K562 (cell line): ENCODE measurements around the gene SERPIND1. TPM values are rescaled to one million over a fixed set of nuclear protein-coding genes. Genes with fewer than 3 reads are reported as not detected.

Experiments used
- ARNT ChIP-seq, 2 experiments: fragments of 450-650 bp; IDR thresholded peaks; 2 replicates each; pipeline ENCODE4 v1.6.1; 2016; ENCODE audit warnings: mild to moderate bottlenecking in 1 of 2
- CHD2 ChIP-seq: IDR thresholded peaks from 2 replicates; pipeline ENCODE4 v1.6.1; 2011; ENCODE audit warnings: low read depth, low read length
- EGR1 ChIP-seq: fragments of 450-650 bp; conservative IDR thresholded peaks from 2 replicates; pipeline ENCODE4 v1.6.1; 2017; ENCODE audit warnings: mild to moderate bottlenecking
- ELF1 ChIP-seq: fragments of 200-800 bp; sonication (Bioruptor generic); IDR thresholded peaks from 2 replicates; pipeline ENCODE4 v1.6.1; 2016; ENCODE audit warnings: missing genetic modification characterization, missing compliant biosample characterization
- ETV5 ChIP-seq: sonication (generic); formaldehyde crosslinking; IDR thresholded peaks from 2 replicates; pipeline ENCODE4 v1.4.0; 2020; ENCODE audit warnings: low read depth, mild to moderate bottlenecking, missing genetic modification reagents
- FOXK1 ChIP-seq: sonication (generic); formaldehyde crosslinking; IDR thresholded peaks from 2 replicates; pipeline ENCODE4 v1.8.0; 2022; ENCODE audit warnings: missing genetic modification reagents, mild to moderate bottlenecking, borderline replicate concordance
- IFI16 ChIP-seq: fragments of 250-450 bp; sonication (Bioruptor Pico); IDR thresholded peaks from 2 replicates; pipeline ENCODE4 v2.1.2; 2022; ENCODE audit warnings: mild to moderate bottlenecking, inconsistent platforms
- IRF2 ChIP-seq: sonication (generic); formaldehyde crosslinking; IDR thresholded peaks from 2 replicates; pipeline ENCODE4 v1.8.1; 2022; ENCODE audit warnings: mild to moderate bottlenecking, missing genetic modification reagents
- MCM7 ChIP-seq, 2 experiments: fragments of 450-650 bp; IDR thresholded peaks; 2 replicates each; pipeline ENCODE4 v1.6.1; 2016 to 2018
- NFE2L1 ChIP-seq: fragments of 450-650 bp; IDR thresholded peaks from 2 replicates; pipeline ENCODE4 v1.6.1; 2016; ENCODE audit warnings: missing genetic modification characterization, low read depth, mild to moderate bottlenecking, missing compliant biosample characterization, moderate library complexity, borderline replicate concordance
- POLR2G ChIP-seq: fragments of 200-400 bp; formaldehyde crosslinking; IDR thresholded peaks from 2 replicates; pipeline ENCODE4 v1.6.1; 2017; ENCODE audit warnings: low read depth, mild to moderate bottlenecking, antibody characterized with exemption, low read length, moderate library complexity
- RAD51 ChIP-seq: fragments of 450-650 bp; IDR thresholded peaks from 2 replicates; pipeline ENCODE4 v1.7.1; 2016; ENCODE audit warnings: low read depth, mild to moderate bottlenecking, borderline replicate concordance
- RFX5 ChIP-seq: IDR thresholded peaks from 2 replicates; pipeline ENCODE4 v1.6.1; 2011; ENCODE audit warnings: low read depth, mild to moderate bottlenecking, improper control_type of control experiment, low read length
- SRSF3 ChIP-seq: fragments of 200-400 bp; formaldehyde crosslinking; IDR thresholded peaks from 2 replicates; pipeline ENCODE4 v1.6.1; 2016; ENCODE audit warnings: mild to moderate bottlenecking, low read length, moderate library complexity; ENCODE audit not compliant: insufficient read depth
- THRB ChIP-seq: fragments of 450-650 bp; formaldehyde crosslinking; conservative IDR thresholded peaks from 2 replicates; pipeline ENCODE4 v1.4.0; 2022; ENCODE audit warnings: mild to moderate bottlenecking, missing genetic modification characterization
- YY1 ChIP-seq, 3 experiments: IDR thresholded peaks; 2 replicates each; pipeline ENCODE4 v1.6.1; 2011; ENCODE audit warnings: low read length in 2 of 3, mild to moderate bottlenecking in 2 of 3, moderate library complexity in 2 of 3, borderline replicate concordance in 1 of 3, control low read depth in 1 of 3, low read depth in 1 of 3; ENCODE audit not compliant: insufficient read depth in 3 of 3, insufficient replicate concordance in 2 of 3, control insufficient read depth in 1 of 3, insufficient read length in 1 of 3; ENCODE audit errors: extremely low read depth in 1 of 3
- ZBTB9 ChIP-seq: fragments of 450-650 bp; formaldehyde crosslinking; IDR thresholded peaks from 2 replicates; pipeline ENCODE4 v1.4.0; 2020; ENCODE audit warnings: mild to moderate bottlenecking, moderate library complexity
- ZC3H4 ChIP-seq: sonication (generic); formaldehyde crosslinking; IDR thresholded peaks from 2 replicates; pipeline ENCODE4 v1.9.0; 2021; ENCODE audit warnings: missing genetic modification reagents, borderline replicate concordance
- ZNF444 ChIP-seq: fragments of 250-450 bp; sonication (Bioruptor Pico); IDR thresholded peaks from 2 replicates; pipeline ENCODE4 v1.4.0; 2020; ENCODE audit warnings: mild to moderate bottlenecking, moderate library complexity
- polyA plus RNA-seq, 8 experiments: library from polyadenylated mRNA; depleted of rRNA in 4 of 8; stranded (reverse) in 5 of 8; unstranded in 3 of 8; fragments of >200 nt; fragmentation: Nextera tagmentation in 2 of 8; fragmentation: Illumina TruSeq in 1 of 8; extraction: Ambion mirVana in 2 of 8; extraction: Trizol in 1 of 8; gene quantifications; 2 replicates each; pipeline versions ENCODE4 v1.2.1 to v1.2.3, GENCODE V29; 2011 to 2014; ENCODE audit warnings: inconsistent platforms in 1 of 8, missing spikeins in 1 of 8
- total RNA-seq, 7 experiments: library from RNA; depleted of rRNA in 6 of 7; stranded (reverse); fragments of >200 nt in 6 of 7; fragmentation: Illumina TruSeq in 2 of 7; extraction: Trizol in 2 of 7; gene quantifications; 2 replicates each; pipeline versions ENCODE4 v1.2.1 to v1.2.3, GENCODE V29; 2011 to 2021; ENCODE audit warnings: low replicate concordance in 1 of 7
- TF ChIP-seq, protein P1 (sequence below), 2 experiments: IDR thresholded peaks; 2 replicates each; pipeline ENCODE4 v1.6.1; 2011; ENCODE audit warnings: borderline replicate concordance in 1 of 2, control low read depth in 1 of 2, low read depth in 1 of 2, low read length in 1 of 2, mild to moderate bottlenecking in 1 of 2, mixed read lengths in 1 of 2, moderate library complexity in 1 of 2; ENCODE audit not compliant: insufficient read depth in 1 of 2, insufficient read length in 1 of 2, poor library complexity in 1 of 2, severe bottlenecking in 1 of 2; ENCODE audit errors: extremely low read depth in 1 of 2
- TF ChIP-seq, protein P2 (sequence below): fragments of 250-450 bp; sonication (Bioruptor Pico); IDR thresholded peaks from 2 replicates; pipeline ENCODE4 v1.4.0; 2020; ENCODE audit warnings: mild to moderate bottlenecking, moderate library complexity

The SERPIND1 gene
- total and polyA plus RNA-seq, 9 of the 15 experiments (the other 6 are each of a cell fraction or from before 2014, with no cell fraction given): 0.04 to 0.11 (median 0.09) TPM; not detected in 6

DNA sequence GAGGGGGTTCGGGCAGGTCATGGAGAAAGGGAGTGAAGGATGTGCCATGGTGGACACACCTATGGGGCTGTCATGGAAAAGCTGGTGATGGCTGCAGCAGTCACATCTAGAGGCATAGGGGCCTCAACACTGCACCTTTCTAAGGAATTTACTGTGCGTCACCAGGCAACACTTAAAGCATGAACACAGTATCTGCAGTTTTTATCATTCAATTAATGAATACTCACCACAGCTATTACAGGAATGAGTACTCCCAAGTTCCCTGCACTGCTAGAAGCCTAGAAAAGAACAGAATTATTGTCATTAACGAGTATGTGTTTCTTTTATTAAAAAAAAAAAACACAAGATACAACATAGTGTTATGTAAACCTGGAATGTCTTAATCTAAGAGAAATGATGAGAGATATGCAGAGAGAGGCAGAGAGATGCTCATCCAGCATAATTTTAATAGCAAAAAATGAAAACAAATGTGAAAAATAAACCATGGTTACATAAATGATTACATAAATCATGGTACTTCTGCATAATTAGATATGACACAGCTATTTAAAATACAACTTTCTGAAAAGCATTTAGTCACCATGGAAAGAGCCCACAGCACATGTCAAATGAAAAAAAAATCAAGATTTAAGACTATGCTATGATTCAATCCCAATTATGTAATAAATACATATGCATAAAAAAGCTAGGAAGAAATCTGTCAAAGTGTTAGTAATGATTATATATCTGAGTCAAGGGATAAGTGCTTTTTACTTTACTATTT is 19.2 kb downstream of the SERPIND1 start (continued):
- no peak for TF ChIP-seq THRB (CRISPR knock-in tag)
- no peak for TF ChIP-seq ELF1 (tag)
- no peak for TF ChIP-seq RFX5
- no peak for TF ChIP-seq RAD51
- TF ChIP-seq ZNF444 (CRISPR knock-in tag): no peak
- TF ChIP-seq MCM7 (IDR thresholded peaks at IDR 0.05): no peak
- TF ChIP-seq ARNT (IDR thresholded peaks at IDR 0.05): no peak
- no peak for TF ChIP-seq IFI16 (CRISPR knock-in tag)
- TF ChIP-seq SRSF3: no peak
- no peak for TF ChIP-seq IRF2
- TF ChIP-seq EGR1: no peak
- no peak for TF ChIP-seq POLR2G
- no peak for TF ChIP-seq FOXK1 (CRISPR knock-in tag)
- TF ChIP-seq ZBTB9: no peak
- TF ChIP-seq CHD2: no peak
- TF ChIP-seq ETV5: no peak
- TF ChIP-seq ZC3H4: no peak
- TF ChIP-seq, protein P1, sequence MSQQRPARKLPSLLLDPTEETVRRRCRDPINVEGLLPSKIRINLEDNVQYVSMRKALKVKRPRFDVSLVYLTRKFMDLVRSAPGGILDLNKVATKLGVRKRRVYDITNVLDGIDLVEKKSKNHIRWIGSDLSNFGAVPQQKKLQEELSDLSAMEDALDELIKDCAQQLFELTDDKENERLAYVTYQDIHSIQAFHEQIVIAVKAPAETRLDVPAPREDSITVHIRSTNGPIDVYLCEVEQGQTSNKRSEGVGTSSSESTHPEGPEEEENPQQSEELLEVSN (IDR thresholded peaks at IDR 0.05; ENCODE audit: borderline replicate concordance in 1 of 2, extremely low read depth in 1 of 2, insufficient read depth in 1 of 2, insufficient read length in 1 of 2, low read depth in 1 of 2, low read length in 1 of 2, poor library complexity in 1 of 2, severe bottlenecking in 1 of 2): no peak
- TF ChIP-seq NFE2L1 (tag): peak; percentile 38; the same call in 1 of the 2 replicates
- no peak for TF ChIP-seq YY1 (IDR thresholded peaks at IDR 0.05; ENCODE audit: borderline replicate concordance in 1 of 3, control insufficient read depth in 1 of 3, extremely low read depth in 1 of 3, insufficient read depth in 3 of 3, insufficient read length in 1 of 3, insufficient replicate concordance in 2 of 3, low read depth in 1 of 3, low read length in 2 of 3)
- TF ChIP-seq, protein P2, sequence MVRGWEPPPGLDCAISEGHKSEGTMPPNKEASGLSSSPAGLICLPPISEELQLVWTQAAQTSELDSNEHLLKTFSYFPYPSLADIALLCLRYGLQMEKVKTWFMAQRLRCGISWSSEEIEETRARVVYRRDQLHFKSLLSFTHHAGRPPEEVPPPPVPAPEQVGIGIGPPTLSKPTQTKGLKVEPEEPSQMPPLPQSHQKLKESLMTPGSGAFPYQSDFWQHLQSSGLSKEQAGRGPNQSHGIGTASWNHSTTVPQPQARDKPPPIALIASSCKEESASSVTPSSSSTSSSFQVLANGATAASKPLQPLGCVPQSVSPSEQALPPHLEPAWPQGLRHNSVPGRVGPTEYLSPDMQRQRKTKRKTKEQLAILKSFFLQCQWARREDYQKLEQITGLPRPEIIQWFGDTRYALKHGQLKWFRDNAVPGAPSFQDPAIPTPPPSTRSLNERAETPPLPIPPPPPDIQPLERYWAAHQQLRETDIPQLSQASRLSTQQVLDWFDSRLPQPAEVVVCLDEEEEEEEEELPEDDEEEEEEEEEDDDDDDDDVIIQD: no peak
